ENCODE measurements around the gene DOCK1. TPM values are rescaled to one million over a fixed set of nuclear protein-coding genes. Genes with fewer than 3 reads are reported as not detected.

DOCK1 gene
- total RNA-seq, 2 donors from 2014 or later, result 34.3 to 44.1 TPM

- no peak for ATAC-seq
- no peak for TF ChIP-seq CTCF (IDR thresholded peaks at IDR 0.05)
- no peak for TF ChIP-seq POLR2A (IDR thresholded peaks at IDR 0.05)
- no peaks in the 10 kb centered on the region for H3K27me3 ChIP-seq
- H3K36me3 ChIP-seq (replicated peaks in 1 of 2; ENCODE audit: insufficient read depth in 1 of 2, low read depth in 2 of 2), result no peaks in the 10 kb centered on the region
- DNase-seq, result no peak
- no peaks in the 10 kb centered on the region for H3K9me3 ChIP-seq
- no peak overlapping the region for H3K27ac ChIP-seq
- no peak overlapping the region for H3K4me3 ChIP-seq
- intact Hi-C loops (cut with DNase I), result no loop called here
- 73% methylated on average over 4 of the region's 4 CpGs for WGBS, 2 donors
- H3K4me1 ChIP-seq, result no peaks in the 10 kb centered on the region
These were observed 217.6 kb downstream of the DOCK1 start for GRCh38 chr10:127122831-127123230.

- ATAC-seq (no peak), DNase-seq (no peak)
- TF ChIP-seq POLR2A (IDR thresholded peaks at IDR 0.05) (no peak), CTCF (IDR thresholded peaks at IDR 0.05) (no peak)
- Histone ChIP-seq H3K4me3 (no peak overlapping the region), H3K27me3 (no peaks in the 10 kb centered on the region), H3K36me3 (replicated peaks in 1 of 2; ENCODE audit: insufficient read depth in 1 of 2, low read depth in 2 of 2) (no peaks in the 10 kb centered on the region), H3K9me3 (no peaks in the 10 kb centered on the region), H3K27ac (no peak overlapping the region), H3K4me1 (no peaks in the 10 kb centered on the region)
- WGBS, 2 donors, result 85 to 88% methylated on average over 6 of the region's 6 CpGs
- intact Hi-C loops (cut with DNase I), result no loop called here
These were observed 218.4 kb downstream of the DOCK1 start for GRCh38 chr10:127123626-127124025.

GRCh38 chr10:127125331-127125730, 220.1 kb downstream of the DOCK1 start:
- intact Hi-C loops (cut with DNase I), result no loop called here
- H3K4me1 ChIP-seq, result no peaks in the 10 kb centered on the region
- 75 to 86% methylated on average over 9 of the region's 9 CpGs for WGBS, 2 donors
- peaks cover 0 to 6% of the 10 kb centered on the region in 2 donors for H3K36me3 ChIP-seq (replicated peaks in 1 of 2; ENCODE audit: insufficient read depth in 1 of 2, low read depth in 2 of 2)
- ATAC-seq (no peak), DNase-seq (no peak)
- TF ChIP-seq CTCF (IDR thresholded peaks at IDR 0.05) (no peak), POLR2A (IDR thresholded peaks at IDR 0.05) (no peak)
- no peaks in the 10 kb centered on the region for H3K27me3 ChIP-seq
- no peak overlapping the region for H3K27ac ChIP-seq
- H3K4me3 ChIP-seq, result no peak overlapping the region
- H3K9me3 ChIP-seq, result no peaks in the 10 kb centered on the region

GRCh38 chr10:127127822-127128221, 222.6 kb downstream of the DOCK1 start:
- DNase-seq (no peak), ATAC-seq (no peak)
- H3K36me3 ChIP-seq (replicated peaks in 1 of 2; ENCODE audit: insufficient read depth in 1 of 2, low read depth in 2 of 2), result peaks cover 0 to 6% of the 10 kb centered on the region in 2 donors
- no peak for TF ChIP-seq CTCF (IDR thresholded peaks at IDR 0.05)
- no peak for TF ChIP-seq POLR2A (IDR thresholded peaks at IDR 0.05)
- no peak overlapping the region for H3K27ac ChIP-seq
- intact Hi-C loops (cut with DNase I), result no loop called here
- H3K4me1 ChIP-seq, result no peaks in the 10 kb centered on the region
- no peaks in the 10 kb centered on the region for H3K27me3 ChIP-seq
- no peaks in the 10 kb centered on the region for H3K9me3 ChIP-seq
- WGBS, 2 donors, result 97 to 98% methylated on average over 1 of the region's 1 CpG
- H3K4me3 ChIP-seq, result no peak overlapping the region

GRCh38 chr10:127129104-127129503, 223.9 kb downstream of the DOCK1 start:
- DNase-seq (no peak), ATAC-seq (no peak)
- Histone ChIP-seq H3K36me3 (replicated peaks in 1 of 2; ENCODE audit: insufficient read depth in 1 of 2, low read depth in 2 of 2) (peaks cover 0 to 6% of the 10 kb centered on the region in 2 donors), H3K27me3 (no peaks in the 10 kb centered on the region), H3K4me3 (no peak overlapping the region), H3K4me1 (no peaks in the 10 kb centered on the region), H3K9me3 (no peaks in the 10 kb centered on the region), H3K27ac (no peak overlapping the region)
- TF ChIP-seq CTCF (IDR thresholded peaks at IDR 0.05) (no peak), POLR2A (IDR thresholded peaks at IDR 0.05) (no peak)
- 87 to 98% methylated on average over 5 of the region's 5 CpGs for WGBS, 2 donors
- intact Hi-C loops (cut with DNase I), result no loop called here
